GM10847 (cell line): ENCODE data around the gene ZFAND3.

Experiments used
- POLR2A ChIP-seq: IDR thresholded peaks from 2 replicates; pipeline ENCODE4 v1.6.1; 2011; ENCODE audit not compliant: insufficient read length; ENCODE audit errors: extremely low read depth

The ZFAND3 gene

DNA sequence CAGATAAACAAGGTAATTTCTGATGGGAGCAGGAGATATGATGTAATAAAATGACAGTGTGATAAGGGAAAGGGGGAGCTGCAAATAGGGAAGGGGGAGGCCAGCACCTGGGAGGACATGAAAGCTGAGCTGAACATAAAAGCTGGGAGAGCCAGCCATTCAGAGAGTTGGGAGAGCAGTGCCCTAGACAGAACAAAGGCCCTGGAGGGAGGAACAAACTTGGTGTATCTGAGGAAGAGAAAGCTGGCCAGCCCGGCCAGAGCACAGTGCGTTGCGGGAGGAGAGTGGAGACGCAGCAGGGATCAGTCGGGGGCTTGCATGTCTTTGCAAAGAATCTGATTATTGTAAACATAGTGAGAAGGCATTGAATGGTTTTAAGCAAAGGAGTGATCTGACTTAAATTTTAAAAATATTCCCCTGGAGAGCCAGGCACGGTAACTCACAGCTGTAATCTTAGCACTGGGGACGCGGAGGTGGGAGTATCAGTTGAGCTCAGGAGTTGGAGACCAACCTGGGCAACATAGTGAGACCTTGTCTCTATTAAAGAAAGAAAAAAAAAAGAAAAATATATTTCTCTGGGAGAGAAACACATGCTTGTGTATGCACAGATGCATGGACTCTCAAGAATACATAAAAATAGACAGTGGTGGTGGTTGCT is 318.2 kb downstream of the ZFAND3 start:
- TF ChIP-seq POLR2A = no peak

- TF ChIP-seq POLR2A = no peak
Observed at GRCh38 chr6:38138374-38138773, 318.8 kb downstream of the ZFAND3 start.

- no peak for TF ChIP-seq POLR2A
Observed at GRCh38 chr6:38141085-38141484, 321.6 kb downstream of the ZFAND3 start.

DNA sequence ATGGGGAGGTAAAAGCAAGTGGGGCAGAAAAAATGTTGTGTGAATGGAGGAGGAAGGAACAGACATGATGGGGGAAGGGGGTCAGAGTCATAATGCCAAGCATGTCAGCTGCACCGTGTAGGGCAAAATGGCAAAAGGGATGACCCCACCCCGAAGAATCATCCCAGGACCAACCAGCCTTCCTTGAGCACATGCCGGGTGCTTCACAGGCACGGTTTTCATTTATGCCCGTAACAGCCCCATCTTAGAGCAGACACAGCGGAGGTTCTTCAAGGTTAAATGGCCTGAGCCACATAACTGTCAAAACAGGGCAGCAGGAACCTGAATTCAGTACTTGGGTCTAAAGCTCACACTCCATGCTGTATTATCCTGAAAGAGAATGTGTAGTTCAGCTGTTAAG is 322.2 kb downstream of the ZFAND3 start:
- no peak for TF ChIP-seq POLR2A

DNA sequence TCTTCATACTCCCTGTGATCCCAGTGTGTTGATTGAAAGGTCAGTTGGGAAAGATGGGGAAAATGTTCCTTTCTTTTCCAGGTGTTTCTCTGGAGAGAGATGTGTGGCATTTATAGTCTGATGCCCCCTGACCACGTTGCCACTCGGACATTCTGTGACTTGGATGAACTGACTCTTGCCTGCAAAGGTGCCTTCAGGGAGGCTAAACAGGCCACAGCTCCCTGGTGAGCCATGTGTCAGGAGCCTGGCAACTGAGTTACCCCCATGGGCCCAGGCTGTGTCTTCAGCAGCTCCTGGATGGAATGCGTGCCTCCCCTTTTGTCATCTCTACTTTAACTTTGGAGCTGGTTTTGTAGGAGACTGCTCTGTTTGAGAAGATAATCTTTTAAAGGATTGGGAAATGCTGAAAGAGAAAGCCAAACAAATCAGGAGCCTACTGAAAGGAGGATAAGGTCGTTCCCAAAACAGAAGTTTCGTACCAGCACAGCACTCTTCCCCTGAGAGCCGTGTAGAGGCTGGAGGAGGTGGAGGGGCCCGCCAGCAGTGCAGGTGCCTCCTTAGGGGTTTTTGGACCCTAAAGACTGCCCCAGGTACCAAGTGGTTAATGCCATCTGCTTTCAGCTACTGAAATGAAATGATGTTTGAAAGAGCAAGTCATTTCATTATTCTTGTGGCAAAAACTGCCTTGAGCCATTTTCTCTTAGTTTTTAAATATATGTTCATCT is 322.8 kb downstream of the ZFAND3 start:
- no peak for TF ChIP-seq POLR2A

GRCh38 chr6:38143191-38144150 is 323.9 kb downstream of the ZFAND3 start:
- no peak for TF ChIP-seq POLR2A

DNA sequence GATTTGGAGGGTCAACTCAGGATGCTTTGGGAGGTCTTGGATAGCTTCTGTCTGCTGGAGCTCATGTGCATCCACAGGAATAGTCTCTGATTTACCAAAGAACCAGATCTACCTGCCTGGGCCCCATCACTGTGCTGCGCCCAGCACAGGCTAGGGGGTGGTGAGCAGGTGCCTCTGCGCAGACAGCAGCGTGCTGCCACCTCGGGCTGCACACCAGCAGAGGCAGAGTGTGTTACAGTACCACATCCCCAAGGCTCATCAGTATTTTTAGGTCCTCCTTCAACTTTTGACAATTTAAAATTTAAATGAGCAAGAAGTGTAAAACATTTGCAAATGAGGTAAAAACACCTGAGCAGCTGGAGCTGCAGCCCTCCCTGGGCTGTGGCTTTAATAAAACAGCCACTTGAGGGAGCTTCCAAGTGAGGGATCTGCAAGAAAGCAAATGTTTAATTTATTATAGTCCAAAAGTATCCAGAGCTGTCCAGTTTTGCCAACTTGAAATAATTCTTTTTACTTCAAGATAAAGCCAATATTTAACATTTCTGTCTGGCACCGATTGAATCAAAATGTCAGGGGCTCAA is 324.9 kb downstream of the ZFAND3 start:
- TF ChIP-seq POLR2A = no peak

GRCh38 chr6:38146021-38146733 is 326.6 kb downstream of the ZFAND3 start:
- TF ChIP-seq POLR2A = no peak

DNA sequence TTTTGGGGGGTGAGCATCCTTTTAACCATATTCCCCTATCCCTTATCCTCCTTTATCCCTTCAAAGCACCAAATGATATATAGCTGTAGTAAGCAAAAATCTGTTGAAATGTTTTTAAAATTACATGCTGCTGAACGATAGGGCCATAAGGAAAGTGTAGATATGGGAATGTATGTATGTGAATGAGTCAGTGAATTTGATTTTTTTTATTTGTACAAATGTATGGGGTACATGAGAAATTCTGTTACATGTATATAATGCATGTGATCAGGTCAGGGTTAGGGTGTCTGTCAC is 327.2 kb downstream of the ZFAND3 start:
- TF ChIP-seq POLR2A = no peak

DNA sequence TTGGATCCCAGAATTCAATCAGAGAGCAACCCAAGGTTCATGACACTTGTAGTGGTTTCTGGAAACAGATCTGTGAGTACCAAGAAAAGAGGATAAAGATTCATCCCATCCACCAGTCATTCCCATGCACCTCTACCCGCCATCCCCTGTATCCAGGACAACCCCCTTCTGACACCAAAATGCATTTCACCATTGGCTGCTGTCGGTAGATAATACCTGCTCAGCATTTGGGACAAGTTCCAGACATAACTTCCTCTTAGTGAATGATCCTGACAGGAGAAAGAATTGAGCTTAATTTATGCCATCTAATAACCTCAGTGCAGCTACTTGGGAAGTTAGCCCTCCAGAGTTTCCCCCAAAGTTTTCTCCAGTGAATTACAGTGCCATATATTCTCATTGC is 329.1 kb downstream of the ZFAND3 start:
- TF ChIP-seq POLR2A = no peak

DNA sequence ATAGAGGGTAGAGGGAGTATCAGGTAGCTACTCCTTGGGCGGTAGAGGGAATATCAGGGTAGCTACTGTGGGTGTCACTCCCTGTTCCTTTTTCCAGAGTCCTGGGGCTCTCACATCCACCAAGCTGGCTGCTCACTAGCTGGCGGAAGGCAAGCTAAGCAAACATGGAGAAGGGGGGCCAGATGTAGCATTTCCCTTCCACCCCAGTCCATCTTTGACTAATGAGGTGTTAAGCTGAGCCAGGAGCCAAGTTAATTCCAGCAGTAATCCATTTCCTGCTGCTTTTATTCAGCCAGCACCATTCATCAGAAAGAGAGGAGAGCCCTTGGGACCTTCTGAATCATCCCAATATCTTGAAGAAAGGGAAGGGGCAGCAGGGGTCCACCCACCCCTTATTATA is 330.0 kb downstream of the ZFAND3 start:
- TF ChIP-seq POLR2A = no peak

- no peak for TF ChIP-seq POLR2A
Observed at GRCh38 chr6:38150021-38150420, 330.5 kb downstream of the ZFAND3 start.

GRCh38 chr6:38150681-38151296 is 331.3 kb downstream of the ZFAND3 start:
- no peak for TF ChIP-seq POLR2A

DNA sequence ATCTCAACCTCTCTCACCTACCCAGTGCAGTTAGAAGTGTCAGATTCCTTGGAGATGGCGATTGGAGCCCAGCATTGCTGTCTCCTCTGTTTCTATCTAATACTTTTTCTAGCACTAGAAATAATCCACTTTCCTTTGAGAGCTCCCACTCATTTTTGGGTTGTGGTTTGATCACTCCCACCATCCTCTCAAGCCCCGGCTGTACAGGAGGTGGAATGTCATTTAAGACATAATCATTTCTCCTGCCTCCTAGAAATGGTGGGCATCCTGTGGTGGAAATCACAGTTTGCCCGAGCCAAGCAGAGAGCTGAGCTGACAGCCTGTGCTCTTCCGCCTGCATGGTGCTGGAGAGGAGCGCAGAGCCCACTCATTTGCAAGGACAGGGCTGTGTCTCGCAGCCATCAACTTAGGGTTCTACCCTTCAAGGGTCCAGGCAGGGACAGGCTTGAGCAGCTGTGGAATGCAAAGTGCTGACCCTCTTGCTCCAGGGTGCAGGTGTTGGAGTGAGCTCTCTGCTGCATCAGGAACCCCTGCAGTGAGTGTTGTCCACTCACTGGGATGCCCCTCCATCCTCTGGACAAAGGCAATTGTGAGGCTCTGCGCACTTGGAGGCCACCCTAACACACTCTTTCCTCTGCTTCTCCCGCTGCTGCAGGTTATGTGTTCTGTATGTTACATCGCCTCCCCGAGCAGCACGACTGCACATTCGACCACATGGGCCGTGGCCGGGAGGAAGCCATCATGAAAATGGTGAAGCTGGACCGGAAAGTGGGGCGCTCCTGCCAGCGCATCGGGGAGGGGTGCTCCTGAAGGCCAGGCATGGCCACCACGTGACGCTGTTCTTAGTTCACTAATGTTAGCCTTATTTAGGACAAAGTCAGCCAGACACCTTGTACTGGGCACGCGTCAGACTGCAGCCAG is 332.3 kb downstream of the ZFAND3 start:
- TF ChIP-seq POLR2A = no peak

DNA sequence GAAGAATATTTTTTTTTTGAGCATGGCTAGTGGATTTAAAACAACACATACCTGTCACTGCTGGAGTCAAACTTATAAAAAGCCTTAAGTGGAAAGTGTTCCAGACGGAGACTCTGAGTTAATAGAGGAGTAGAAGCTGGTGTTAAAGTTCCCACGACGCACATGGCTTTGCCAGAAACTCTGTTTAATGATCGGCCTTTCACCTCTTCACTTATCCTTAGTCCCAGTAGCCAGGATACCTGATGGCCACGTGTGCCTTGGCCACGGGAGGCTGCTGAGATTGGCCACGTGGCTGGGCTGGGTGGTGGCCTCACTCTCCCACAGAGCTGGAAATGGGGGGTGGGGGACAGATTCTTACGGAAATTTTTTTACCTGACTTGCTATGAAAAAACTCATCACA is 333.1 kb downstream of the ZFAND3 start:
- no peak for TF ChIP-seq POLR2A
